Memory B cell (primary cell): ENCODE measurements around the gene PSMB7.

ENCODE experiments used
- ATAC-seq: fragments of 150-1000 bp; cut with Tn5 transposase; 2 replicates; pipeline ENCODE4 v1.10.0; 2021; ENCODE audit warnings: low read depth, mild to moderate bottlenecking, moderate library complexity
- DNase-seq, 2 donors: peaks; one replicate each; pipeline ENCODE4 v3.0.0; 2022; ENCODE audit warnings: low spot score in 2 of 2
- H3K27ac Mint-ChIP-seq: one replicate; pipeline ENCODE4 v1.8.0; 2022; ENCODE audit warnings: mild to moderate bottlenecking, moderate library complexity, mixed read lengths
- H3K27me3 Mint-ChIP-seq: one replicate; pipeline ENCODE4 v1.8.0; 2022; ENCODE audit warnings: mixed read lengths
- H3K36me3 Mint-ChIP-seq: one replicate; pipeline ENCODE4 v1.8.0; 2022; ENCODE audit warnings: mild to moderate bottlenecking, mixed read lengths
- H3K4me1 Mint-ChIP-seq: one replicate; pipeline ENCODE4 v1.8.0; 2022; ENCODE audit warnings: mixed read lengths
- H3K4me3 Mint-ChIP-seq: one replicate; pipeline ENCODE4 v1.8.0; 2022; ENCODE audit warnings: mild to moderate bottlenecking, moderate library complexity, mixed read lengths
- H3K9me3 Mint-ChIP-seq: one replicate; pipeline ENCODE4 v1.8.0; 2022; ENCODE audit warnings: mixed read lengths

Gene PSMB7

GRCh38 chr9:124307379-124308030 is 107.7 kb downstream of the PSMB7 start:
- Mint-ChIP-seq H3K4me1 (peaks cover 6% of the 10 kb centered on the region), H3K36me3 (peaks cover 20% of the 10 kb centered on the region), H3K27me3 (no peaks in the 10 kb centered on the region), H3K27ac (no peak overlapping the region), H3K4me3 (no peak overlapping the region), H3K9me3 (no peaks in the 10 kb centered on the region)
- ATAC-seq (no peak), DNase-seq (no peak)

GRCh38 chr9:124306098-124306735 is 109.0 kb downstream of the PSMB7 start:
- H3K27ac Mint-ChIP-seq: peak overlapping the region; percentile 10
- ATAC-seq: no peak
- DNase-seq: no peak
- no peaks in the 10 kb centered on the region for H3K9me3 Mint-ChIP-seq
- peaks cover 18% of the 10 kb centered on the region for H3K36me3 Mint-ChIP-seq
- H3K4me1 Mint-ChIP-seq: peaks cover 6% of the 10 kb centered on the region
- no peaks in the 10 kb centered on the region for H3K27me3 Mint-ChIP-seq
- no peak overlapping the region for H3K4me3 Mint-ChIP-seq

GRCh38 chr9:124304285-124304684 is 111.0 kb downstream of the PSMB7 start:
- Mint-ChIP-seq H3K27ac (peak overlapping the region; percentile 10), H3K4me1 (peaks cover 18% of the 10 kb centered on the region), H3K4me3 (no peak overlapping the region), H3K36me3 (peaks cover 20% of the 10 kb centered on the region), H3K9me3 (no peaks in the 10 kb centered on the region), H3K27me3 (no peaks in the 10 kb centered on the region)
- ATAC-seq: no peak
- DNase-seq: no peak

GRCh38 chr9:124303762-124304161 is 111.5 kb downstream of the PSMB7 start:
- Mint-ChIP-seq H3K27me3 (no peaks in the 10 kb centered on the region), H3K4me3 (no peak overlapping the region), H3K4me1 (peaks cover 20% of the 10 kb centered on the region), H3K9me3 (no peaks in the 10 kb centered on the region), H3K27ac (no peak overlapping the region), H3K36me3 (peaks cover 21% of the 10 kb centered on the region)
- ATAC-seq: no peak
- DNase-seq: no peak
